A673 (cell line): ENCODE data around the gene MT1H. TPM values are rescaled to one million over a fixed set of nuclear protein-coding genes. Genes with fewer than 3 reads are reported as not detected.

Source experiments
- BruUV-seq: library from RNA; stranded (reverse); fragments of 400-500 nt; replicated peaks from 2 replicates; lab custom pipeline; 2021; lab: Mats Ljungman, UMichigan
- CTCF ChIA-PET: fragments of 300-600 bp; sonication (Branson Sonifier 250); formaldehyde crosslinking; loops from one replicate; lab custom pipeline; 2022; ENCODE audit warnings: antibody characterized with exemption; lab: Charles Lee
- POLR2A ChIA-PET: fragments of 300-600 bp; sonication (Branson Sonifier 250); formaldehyde crosslinking; loops from one replicate; lab custom pipeline; 2022; ENCODE audit warnings: antibody characterized with exemption; ENCODE audit not compliant: low non-redundant PET; lab: Charles Lee
- DNase-seq: peaks from one replicate; pipeline ENCODE4 v3.0.0-alpha.2; 2015; ENCODE audit warnings: low spot score
- H3K27ac ChIP-seq: fragments of 200-600 bp; sonication (generic); 2 replicates; pipeline ENCODE4 v1.5.1; 2016; ENCODE audit warnings: mixed run types, low read depth, mild to moderate bottlenecking, mixed read lengths, antibody characterized with exemption, low read length; ENCODE audit not compliant: poor library complexity, severe bottlenecking
- H3K27me3 ChIP-seq: fragments of 200-600 bp; sonication (generic); replicated peaks from 2 replicates; pipeline ENCODE4 v1.6.1; 2017; ENCODE audit warnings: mixed run types, low read depth, mild to moderate bottlenecking, mixed read lengths, antibody characterized with exemption, low read length; ENCODE audit not compliant: insufficient read depth, poor library complexity
- H3K36me3 ChIP-seq: fragments of 200-600 bp; sonication (generic); 2 replicates; pipeline ENCODE4 v1.6.1; 2016; ENCODE audit warnings: mixed run types, mild to moderate bottlenecking, mixed read lengths, antibody characterized with exemption, low read length; ENCODE audit not compliant: insufficient read depth, poor library complexity, severe bottlenecking
- H3K4me1 ChIP-seq: fragments of 200-600 bp; sonication (generic); 2 replicates; pipeline ENCODE4 v1.6.1; 2017; ENCODE audit warnings: mixed run types, mild to moderate bottlenecking, mixed read lengths, antibody characterized with exemption, low read length; ENCODE audit not compliant: insufficient read depth, poor library complexity, severe bottlenecking
- H3K4me3 ChIP-seq: fragments of 200-600 bp; sonication (generic); 2 replicates; pipeline ENCODE4 v1.5.1; 2016; ENCODE audit warnings: low read depth, mixed run types, mild to moderate bottlenecking, mixed read lengths, low read length; ENCODE audit not compliant: poor library complexity, severe bottlenecking
- H3K9me3 ChIP-seq: fragments of 200-600 bp; sonication (generic); 2 replicates; pipeline ENCODE4 v1.6.1; 2016; ENCODE audit warnings: mixed run types, low read depth, mild to moderate bottlenecking, mixed read lengths, antibody characterized with exemption, low read length; ENCODE audit not compliant: poor library complexity, severe bottlenecking
- EZH2 ChIP-seq: fragments of 200-600 bp; sonication (generic); IDR thresholded peaks from 2 replicates; pipeline ENCODE4 v1.6.1; 2017; ENCODE audit warnings: borderline replicate concordance, low read depth, mild to moderate bottlenecking, mixed read lengths, antibody characterized with exemption, low read length; ENCODE audit not compliant: poor library complexity, severe bottlenecking
- intact Hi-C: fragments of 100-400 bp; cut with micrococcal nuclease; formaldehyde crosslinking; loops from one replicate; pipeline ENCODE4 v1.10.0; 2022; ENCODE audit not compliant: unreplicated experiment
- total RNA-seq: library from RNA; stranded (reverse); gene quantifications from 2 replicates; pipeline ENCODE4 v1.2.3, GENCODE V29; 2021
- TF ChIP-seq, protein P1 (sequence below): fragments of 300-800, 200-600 bp; sonication (generic); conservative IDR thresholded peaks from 2 replicates; pipeline ENCODE4 v1.5.1; 2017; ENCODE audit warnings: low read depth, mild to moderate bottlenecking, antibody characterized with exemption, low read length, moderate library complexity, mixed read lengths

MT1H gene
- total RNA-seq, 1 experiment from 2014 or later, result 2.4 TPM

DNA sequence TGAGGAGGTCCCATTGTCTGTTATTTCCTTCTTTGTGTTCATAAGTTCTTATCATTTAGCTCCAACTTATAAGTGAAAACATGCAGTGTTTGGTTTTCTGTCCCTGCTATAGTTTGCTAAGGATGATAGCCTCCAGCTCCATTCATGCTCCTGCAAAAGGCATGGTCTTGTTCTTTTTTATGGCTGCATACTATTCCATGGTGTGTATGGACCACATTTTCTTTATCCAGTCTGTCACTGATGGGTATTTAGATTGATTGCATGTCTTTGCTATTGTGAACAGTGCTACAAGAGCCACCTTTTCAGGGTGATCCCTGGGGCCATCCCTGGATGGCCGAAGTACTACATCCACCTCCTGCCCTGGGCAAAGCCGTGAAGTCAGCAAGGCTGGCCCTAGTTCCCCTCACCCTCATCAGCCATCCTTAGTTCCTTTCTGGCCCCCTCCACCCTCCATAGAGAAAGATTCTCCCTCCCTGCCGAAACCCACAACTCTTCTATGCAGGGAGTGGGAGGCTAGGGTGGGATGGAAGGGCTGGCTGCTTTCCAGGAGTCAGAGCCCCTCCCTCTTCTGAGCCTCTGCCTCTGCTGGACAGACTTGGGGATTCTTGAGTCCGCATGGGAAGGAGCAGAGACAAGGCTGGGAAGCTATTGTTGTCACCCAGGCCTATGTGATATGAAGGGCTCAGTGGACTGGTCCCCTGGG lies 21.0 kb downstream of the MT1H start:
- TF ChIP-seq, protein P1, sequence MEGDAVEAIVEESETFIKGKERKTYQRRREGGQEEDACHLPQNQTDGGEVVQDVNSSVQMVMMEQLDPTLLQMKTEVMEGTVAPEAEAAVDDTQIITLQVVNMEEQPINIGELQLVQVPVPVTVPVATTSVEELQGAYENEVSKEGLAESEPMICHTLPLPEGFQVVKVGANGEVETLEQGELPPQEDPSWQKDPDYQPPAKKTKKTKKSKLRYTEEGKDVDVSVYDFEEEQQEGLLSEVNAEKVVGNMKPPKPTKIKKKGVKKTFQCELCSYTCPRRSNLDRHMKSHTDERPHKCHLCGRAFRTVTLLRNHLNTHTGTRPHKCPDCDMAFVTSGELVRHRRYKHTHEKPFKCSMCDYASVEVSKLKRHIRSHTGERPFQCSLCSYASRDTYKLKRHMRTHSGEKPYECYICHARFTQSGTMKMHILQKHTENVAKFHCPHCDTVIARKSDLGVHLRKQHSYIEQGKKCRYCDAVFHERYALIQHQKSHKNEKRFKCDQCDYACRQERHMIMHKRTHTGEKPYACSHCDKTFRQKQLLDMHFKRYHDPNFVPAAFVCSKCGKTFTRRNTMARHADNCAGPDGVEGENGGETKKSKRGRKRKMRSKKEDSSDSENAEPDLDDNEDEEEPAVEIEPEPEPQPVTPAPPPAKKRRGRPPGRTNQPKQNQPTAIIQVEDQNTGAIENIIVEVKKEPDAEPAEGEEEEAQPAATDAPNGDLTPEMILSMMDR, result no peak
- TF ChIP-seq EZH2, result no peak
- BruUV-seq, result no TSS peak
- Histone ChIP-seq H3K36me3 (no peaks in the 10 kb centered on the region), H3K4me1 (peaks cover 6% of the 10 kb centered on the region), H3K27me3 (no peaks in the 10 kb centered on the region), H3K4me3 (no peak overlapping the region), H3K27ac (no peak overlapping the region), H3K9me3 (no peaks in the 10 kb centered on the region)
- ChIA-PET CTCF (no interaction called here), POLR2A (no interaction called here)
- DNase-seq, result no peak
- intact Hi-C loops, result no loop called here

GRCh38 chr16:56691885-56692284 lies 22.3 kb downstream of the MT1H start:
- Histone ChIP-seq H3K4me1 (peaks cover 6% of the 10 kb centered on the region), H3K36me3 (no peaks in the 10 kb centered on the region), H3K9me3 (no peaks in the 10 kb centered on the region), H3K27me3 (no peaks in the 10 kb centered on the region), H3K4me3 (no peak overlapping the region), H3K27ac (no peak overlapping the region)
- no peak for TF ChIP-seq EZH2
- TF ChIP-seq, protein P1, result no peak
- BruUV-seq, result no TSS peak
- intact Hi-C loops, result no loop called here
- CTCF ChIA-PET, result no interaction called here
- POLR2A ChIA-PET, result no interaction called here
- DNase-seq, result no peak

- no peak for TF ChIP-seq EZH2
- TF ChIP-seq, protein P1, result no peak
- CTCF ChIA-PET, result no interaction called here
- Histone ChIP-seq H3K27ac (no peak overlapping the region), H3K4me3 (no peak overlapping the region), H3K36me3 (no peaks in the 10 kb centered on the region), H3K27me3 (no peaks in the 10 kb centered on the region), H3K4me1 (no peaks in the 10 kb centered on the region), H3K9me3 (no peaks in the 10 kb centered on the region)
- BruUV-seq, result no TSS peak
- POLR2A ChIA-PET, result no interaction called here
- no peak for DNase-seq
- intact Hi-C loops, result no loop called here
These were observed 25.6 kb downstream of the MT1H start for GRCh38 chr16:56695246-56695645.
